ENCODE measurements around the gene QSOX2. TPM values are rescaled to one million over a fixed set of nuclear protein-coding genes. Genes with fewer than 3 reads are reported as not detected.

Gene QSOX2
- total RNA-seq, 2 experiments from 2014 or later = 50.0 to 57.5 TPM

GRCh38 chr9:136250676-136251075 lies 5.1 kb upstream of the QSOX2 start:
- H4K20me1 ChIP-seq (ENCODE audit: insufficient read depth, low read length) = no peaks in the 10 kb centered on the region
- H2AFZ ChIP-seq (ENCODE audit: low read length) = no peak overlapping the region
- no peaks in the 10 kb centered on the region for H3K9me2 ChIP-seq (ENCODE audit: insufficient read depth, low read length)
- H3K4me3 ChIP-seq (ENCODE audit: low read depth, low read length, poor library complexity, severe bottlenecking) = no peak overlapping the region
- CTCF ChIA-PET (ENCODE audit: unreplicated experiment) = no interaction called here
- H3K36me3 ChIP-seq (ENCODE audit: insufficient read depth, low read length) = no peaks in the 10 kb centered on the region
- intact Hi-C loops (cut with micrococcal nuclease; ENCODE audit: unreplicated experiment) = no loop called here
- H3K4me2 ChIP-seq (ENCODE audit: low read length) = no peak overlapping the region
- POLR2A ChIA-PET = no interaction called here
- no peak overlapping the region for H3K27ac ChIP-seq (ENCODE audit: low read depth, low read length, poor library complexity, severe bottlenecking)
- H3K9me3 ChIP-seq (ENCODE audit: low read length) = no peaks in the 10 kb centered on the region
- TF ChIP-seq EZH2phosphoT487 (IDR thresholded peaks at IDR 0.05; ENCODE audit: borderline replicate concordance, low read depth, low read length) (no peak), CTCF (conservative IDR thresholded peaks at IDR 0.05; ENCODE audit: low read length) (no peak)
- no TSS peak for BruUV-seq (replicated peaks)
- no peak for DNase-seq (ENCODE audit: low spot score)
- peaks cover 9% of the 10 kb centered on the region for H3K4me1 ChIP-seq (ENCODE audit: insufficient read depth, low read length, poor library complexity, severe bottlenecking)
- H3K79me2 ChIP-seq (ENCODE audit: insufficient read depth, low read depth, low read length) = no peaks in the 10 kb centered on the region

DNA sequence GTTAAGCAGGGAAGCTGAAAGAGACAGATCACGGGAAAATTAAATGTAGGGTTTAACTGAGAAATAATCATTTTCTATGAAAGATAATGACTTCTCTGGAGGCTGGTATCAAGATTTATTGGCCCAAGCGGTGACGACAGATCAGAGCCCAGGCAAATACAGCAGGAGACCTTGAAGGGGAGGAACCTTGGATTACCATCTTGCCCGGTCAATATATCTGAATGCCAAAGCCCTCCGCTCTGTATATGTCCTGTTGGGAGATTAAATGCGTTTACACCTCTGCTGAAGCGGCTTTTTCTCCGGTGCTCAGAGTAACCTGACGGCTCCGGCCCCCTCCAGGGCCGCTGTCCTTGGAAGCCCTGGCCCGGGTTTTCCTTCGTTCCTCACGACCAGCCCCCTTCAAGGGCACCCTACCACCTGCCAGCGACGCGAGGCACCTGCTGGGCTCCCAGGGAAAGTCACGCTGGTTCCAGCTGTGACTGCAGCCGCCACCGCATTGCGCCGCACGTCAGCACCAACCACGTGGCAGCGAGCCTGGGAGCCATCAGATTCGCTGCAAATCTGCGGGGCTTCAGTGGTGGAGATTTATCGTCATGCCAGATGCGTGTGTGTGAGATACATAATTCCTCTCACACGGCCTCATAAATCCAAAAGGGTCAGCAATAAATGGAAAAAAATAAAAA lies 4.4 kb upstream of the QSOX2 start:
- CTCF ChIA-PET (ENCODE audit: unreplicated experiment) = no interaction called here
- no TSS peak for BruUV-seq (replicated peaks)

More for the DNA sequence above, 4.4 kb upstream of the QSOX2 start:
- 0 out of 2 replicates have a peak, but pooled peaks cover under 1% of the 10 kb centered on the region for H4K20me1 ChIP-seq (ENCODE audit: insufficient read depth, low read length)
- intact Hi-C loops (cut with micrococcal nuclease; ENCODE audit: unreplicated experiment) = no loop called here
- no peaks in the 10 kb centered on the region for H3K9me2 ChIP-seq (ENCODE audit: insufficient read depth, low read length)
- no peak overlapping the region for H3K4me2 ChIP-seq (ENCODE audit: low read length)
- POLR2A ChIA-PET = no interaction called here
- DNase-seq (ENCODE audit: low spot score) = no peak
- no peak overlapping the region for H3K27ac ChIP-seq (ENCODE audit: low read depth, low read length, poor library complexity, severe bottlenecking)
- peaks cover 9% of the 10 kb centered on the region for H3K4me1 ChIP-seq (ENCODE audit: insufficient read depth, low read length, poor library complexity, severe bottlenecking)
- H3K4me3 ChIP-seq (ENCODE audit: low read depth, low read length, poor library complexity, severe bottlenecking) = no peak overlapping the region
- H3K36me3 ChIP-seq (ENCODE audit: insufficient read depth, low read length) = no peaks in the 10 kb centered on the region
- peaks cover 2% of the 10 kb centered on the region; the same call in 1 of the 2 replicates for H3K79me2 ChIP-seq (ENCODE audit: insufficient read depth, low read depth, low read length)
- no peaks in the 10 kb centered on the region for H3K9me3 ChIP-seq (ENCODE audit: low read length)
- TF ChIP-seq EZH2phosphoT487 (IDR thresholded peaks at IDR 0.05; ENCODE audit: borderline replicate concordance, low read depth, low read length) (no peak), CTCF (conservative IDR thresholded peaks at IDR 0.05; ENCODE audit: low read length) (no peak)
- H2AFZ ChIP-seq (ENCODE audit: low read length) = no peak overlapping the region
